Vagina (tissue), 2 donors: ENCODE measurements around the gene TRDMT1.

Experiments used
- POLR2A ChIP-seq, 2 donors: fragments of 450-650 bp; IDR thresholded peaks; one replicate each; pipeline ENCODE4 v1.6.1; 2017; ENCODE audit warnings: antibody characterized with exemption in 2 of 2, mild to moderate bottlenecking in 2 of 2, moderate library complexity in 2 of 2
- POLR2AphosphoS5 ChIP-seq, 2 donors: sonication (generic); formaldehyde crosslinking; IDR thresholded peaks; one replicate each; pipeline ENCODE4 v1.9.0; 2017; ENCODE audit warnings: antibody characterized with exemption in 2 of 2, mild to moderate bottlenecking in 2 of 2, low read depth in 1 of 2; ENCODE audit not compliant: insufficient read depth in 1 of 2
- TF ChIP-seq, protein P1 (sequence below), 3 experiments: fragments of 450-650 bp in 2 of 3; fragments of 200-600 bp in 1 of 3; sonication (generic) in 1 of 3; IDR thresholded peaks; one replicate each; pipeline ENCODE4 v1.5.1; 2017 to 2019; ENCODE audit warnings: antibody characterized with exemption in 3 of 3, mild to moderate bottlenecking in 2 of 3, moderate library complexity in 2 of 3

DNA sequence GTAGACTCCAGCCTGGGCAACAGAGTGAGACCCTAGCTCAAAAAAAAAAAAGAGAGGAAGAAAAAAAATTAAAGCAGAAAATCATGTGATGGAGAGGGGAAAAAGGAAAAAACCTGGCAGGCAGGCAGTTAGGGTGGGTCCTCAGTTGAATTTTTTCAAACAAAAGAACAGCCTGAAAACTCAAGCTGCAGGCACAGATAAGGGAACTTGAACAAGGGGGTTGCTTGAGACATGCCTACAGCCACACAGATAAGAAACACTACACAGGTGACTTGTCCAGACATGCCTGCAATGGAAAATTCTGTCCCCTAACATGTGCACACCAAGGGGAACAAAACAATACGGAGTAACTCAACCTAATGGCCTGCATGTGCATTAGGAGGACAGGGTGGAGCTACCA lies 45.7 kb upstream of the TRDMT1 start:
- TF ChIP-seq POLR2A (IDR thresholded peaks at IDR 0.05) (no peak), POLR2AphosphoS5 (IDR thresholded peaks at IDR 0.05; ENCODE audit: insufficient read depth in 1 of 2, low read depth in 1 of 2) (no peak)
- TF ChIP-seq, protein P1, sequence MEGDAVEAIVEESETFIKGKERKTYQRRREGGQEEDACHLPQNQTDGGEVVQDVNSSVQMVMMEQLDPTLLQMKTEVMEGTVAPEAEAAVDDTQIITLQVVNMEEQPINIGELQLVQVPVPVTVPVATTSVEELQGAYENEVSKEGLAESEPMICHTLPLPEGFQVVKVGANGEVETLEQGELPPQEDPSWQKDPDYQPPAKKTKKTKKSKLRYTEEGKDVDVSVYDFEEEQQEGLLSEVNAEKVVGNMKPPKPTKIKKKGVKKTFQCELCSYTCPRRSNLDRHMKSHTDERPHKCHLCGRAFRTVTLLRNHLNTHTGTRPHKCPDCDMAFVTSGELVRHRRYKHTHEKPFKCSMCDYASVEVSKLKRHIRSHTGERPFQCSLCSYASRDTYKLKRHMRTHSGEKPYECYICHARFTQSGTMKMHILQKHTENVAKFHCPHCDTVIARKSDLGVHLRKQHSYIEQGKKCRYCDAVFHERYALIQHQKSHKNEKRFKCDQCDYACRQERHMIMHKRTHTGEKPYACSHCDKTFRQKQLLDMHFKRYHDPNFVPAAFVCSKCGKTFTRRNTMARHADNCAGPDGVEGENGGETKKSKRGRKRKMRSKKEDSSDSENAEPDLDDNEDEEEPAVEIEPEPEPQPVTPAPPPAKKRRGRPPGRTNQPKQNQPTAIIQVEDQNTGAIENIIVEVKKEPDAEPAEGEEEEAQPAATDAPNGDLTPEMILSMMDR (IDR thresholded peaks at IDR 0.05) = no peak
